GM12878 (cell line): ENCODE measurements around the gene CHRND.

Source experiments
- CBFB ChIP-seq: IDR thresholded peaks from 2 replicates; pipeline ENCODE4 v1.6.1; 2016; ENCODE audit warnings: antibody characterized with exemption, low read depth
- CBX5 ChIP-seq: sonication (generic); IDR thresholded peaks from 2 replicates; pipeline ENCODE4 v1.6.1; 2016; ENCODE audit warnings: low read depth, moderate library complexity, mild to moderate bottlenecking, inconsistent platforms
- CEBPB ChIP-seq, 2 experiments: fragments of 150-350 bp in 1 of 2; IDR thresholded peaks; 2 replicates each; pipeline ENCODE4 v1.6.1; 2012 to 2014; ENCODE audit warnings: low read depth in 2 of 2, low read length in 2 of 2, borderline replicate concordance in 1 of 2, inconsistent platforms in 1 of 2
- CEBPZ ChIP-seq: fragments of 150-350 bp; IDR thresholded peaks from 2 replicates; pipeline ENCODE4 v1.6.1; 2016; ENCODE audit warnings: low read depth, low read length
- MEF2A ChIP-seq: IDR thresholded peaks from 2 replicates; pipeline ENCODE4 v1.6.1; 2011; ENCODE audit warnings: low read depth, mild to moderate bottlenecking, low read length, moderate library complexity; ENCODE audit not compliant: insufficient read depth
- NFYB ChIP-seq: IDR thresholded peaks from 2 replicates; pipeline ENCODE4 v1.6.1; 2011; ENCODE audit warnings: low read depth, mild to moderate bottlenecking, low read length, improper control_type of control experiment, moderate library complexity; ENCODE audit not compliant: insufficient read depth
- POLR2A ChIP-seq: IDR thresholded peaks from 2 replicates; pipeline ENCODE4 v1.6.1; 2011; ENCODE audit warnings: low read depth, mild to moderate bottlenecking, low read length
- POLR2AphosphoS2 ChIP-seq: IDR thresholded peaks from 2 replicates; pipeline ENCODE4 v1.6.1; 2011; ENCODE audit warnings: low read depth, mild to moderate bottlenecking, low read length, improper control_type of control experiment, moderate library complexity
- RAD21 ChIP-seq: IDR thresholded peaks from 2 replicates; pipeline ENCODE4 v1.6.1; 2011; ENCODE audit warnings: mild to moderate bottlenecking, low read depth, low read length, moderate library complexity; ENCODE audit not compliant: insufficient read depth
- RELA ChIP-seq: fragments of 450-650 bp; IDR thresholded peaks from 2 replicates; pipeline ENCODE4 v1.8.0; 2014; ENCODE audit warnings: borderline replicate concordance; ENCODE audit not compliant: partially characterized antibody
- RFX5 ChIP-seq: IDR thresholded peaks from 2 replicates; pipeline ENCODE4 v1.6.1; 2011; ENCODE audit warnings: low read depth, low read length, improper control_type of control experiment
- ZBTB40 ChIP-seq: fragments of 450-650 bp; IDR thresholded peaks from 2 replicates; pipeline ENCODE4 v1.6.1; 2016; ENCODE audit warnings: mild to moderate bottlenecking, moderate library complexity, borderline replicate concordance
- TF ChIP-seq, protein P1 (sequence below), 3 experiments: IDR thresholded peaks in 2 of 3; conservative IDR thresholded peaks in 1 of 3; 2 replicates each; pipeline ENCODE4 v1.5.1; 2011; ENCODE audit warnings: low read depth in 3 of 3, low read length in 3 of 3, mild to moderate bottlenecking in 3 of 3, control low read depth in 2 of 3, moderate library complexity in 2 of 3, inconsistent platforms in 1 of 3, mixed read lengths in 1 of 3; ENCODE audit not compliant: control insufficient read depth in 2 of 3, insufficient read depth in 1 of 3; ENCODE audit errors: extremely low read depth in 1 of 3

- no peak for TF ChIP-seq NFYB
- TF ChIP-seq ZBTB40: no peak
- TF ChIP-seq POLR2AphosphoS2: no peak
- TF ChIP-seq, protein P1, sequence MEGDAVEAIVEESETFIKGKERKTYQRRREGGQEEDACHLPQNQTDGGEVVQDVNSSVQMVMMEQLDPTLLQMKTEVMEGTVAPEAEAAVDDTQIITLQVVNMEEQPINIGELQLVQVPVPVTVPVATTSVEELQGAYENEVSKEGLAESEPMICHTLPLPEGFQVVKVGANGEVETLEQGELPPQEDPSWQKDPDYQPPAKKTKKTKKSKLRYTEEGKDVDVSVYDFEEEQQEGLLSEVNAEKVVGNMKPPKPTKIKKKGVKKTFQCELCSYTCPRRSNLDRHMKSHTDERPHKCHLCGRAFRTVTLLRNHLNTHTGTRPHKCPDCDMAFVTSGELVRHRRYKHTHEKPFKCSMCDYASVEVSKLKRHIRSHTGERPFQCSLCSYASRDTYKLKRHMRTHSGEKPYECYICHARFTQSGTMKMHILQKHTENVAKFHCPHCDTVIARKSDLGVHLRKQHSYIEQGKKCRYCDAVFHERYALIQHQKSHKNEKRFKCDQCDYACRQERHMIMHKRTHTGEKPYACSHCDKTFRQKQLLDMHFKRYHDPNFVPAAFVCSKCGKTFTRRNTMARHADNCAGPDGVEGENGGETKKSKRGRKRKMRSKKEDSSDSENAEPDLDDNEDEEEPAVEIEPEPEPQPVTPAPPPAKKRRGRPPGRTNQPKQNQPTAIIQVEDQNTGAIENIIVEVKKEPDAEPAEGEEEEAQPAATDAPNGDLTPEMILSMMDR (IDR thresholded peaks at IDR 0.05 in 2 of 3, conservative IDR thresholded peaks at IDR 0.05 in 1 of 3; ENCODE audit: control insufficient read depth in 2 of 3, extremely low read depth in 1 of 3, insufficient read depth in 1 of 3, low read depth in 3 of 3, low read length in 3 of 3): no peak
- TF ChIP-seq POLR2A: no peak
- no peak for TF ChIP-seq CBX5
- TF ChIP-seq RAD21: no peak
- TF ChIP-seq RELA: no peak
- no peak for TF ChIP-seq MEF2A
- TF ChIP-seq CEBPB (IDR thresholded peaks at IDR 0.05; ENCODE audit: borderline replicate concordance in 1 of 2, low read depth in 2 of 2, low read length in 2 of 2): no peak
- no peak for TF ChIP-seq CBFB
- no peak for TF ChIP-seq CEBPZ
- no peak for TF ChIP-seq RFX5
Measured at GRCh38 chr2:232488721-232489300, 37.1 kb upstream of the CHRND start.
